Ovary (tissue), 9 donors: ENCODE data around the gene SCPEP1. TPM values are rescaled to one million over a fixed set of nuclear protein-coding genes. Genes with fewer than 3 reads are reported as not detected.

Experiments used
- DNase-seq, 5 donors: peaks; one replicate each; pipeline ENCODE4 v3.0.0-alpha.2; 2019 to 2020
- H3K27ac ChIP-seq, 2 donors: fragments of 200-600 bp; one replicate each; pipeline versions ENCODE4 v1.5.1 to v1.8.0; 2019 to 2022
- H3K27me3 ChIP-seq: fragments of 200-600 bp; one replicate; pipeline ENCODE4 v1.8.0; 2022
- H3K36me3 ChIP-seq: fragments of 200-600 bp; sonication (generic); one replicate; pipeline ENCODE4 v1.5.1; 2019
- H3K4me1 ChIP-seq: one replicate; pipeline ENCODE4 v1.8.1; 2013; ENCODE audit warnings: mild to moderate bottlenecking, moderate library complexity; ENCODE audit not compliant: insufficient read depth
- H3K4me3 ChIP-seq: fragments of 200-600 bp; sonication (generic); one replicate; pipeline ENCODE4 v1.5.1; 2017
- H3K9me3 ChIP-seq, 2 donors: fragments of 200-600 bp in 1 of 2; sonication (generic) in 1 of 2; one replicate each; pipeline versions ENCODE4 v1.5.1 to v1.8.1; 2013 to 2019; ENCODE audit warnings: mild to moderate bottlenecking in 1 of 2, moderate library complexity in 1 of 2
- EP300 ChIP-seq: sonication (generic); formaldehyde crosslinking; IDR thresholded peaks from one replicate; pipeline ENCODE4 v1.6.1; 2017; ENCODE audit warnings: antibody characterized with exemption
- POLR2A ChIP-seq: fragments of 450-650 bp; IDR thresholded peaks from one replicate; pipeline ENCODE4 v1.6.1; 2017; ENCODE audit warnings: antibody characterized with exemption, mild to moderate bottlenecking, moderate library complexity
- WGBS, 3 donors: extraction: QIAGEN DNeasy Blood & Tissue Kit in 1 of 3; methylation state at CpG; one replicate each; pipeline versions ENCODE4 v1.1.5 to v1.1.7; 2013 to 2017; 5-methylcytosine and 5-hydroxymethylcytosine counted together
- intact Hi-C, 4 donors: fragments of 100-400 bp; cut with DNase I; formaldehyde crosslinking; loops; one replicate each; pipeline versions ENCODE4 v1.11.0 to v1.15.1; 2022 to 2023
- polyA plus RNA-seq, 2 donors: library from polyadenylated mRNA; stranded (reverse); fragments of 200-250 nt in 1 of 2; fragments of 350-450 nt in 1 of 2; fragmentation: Illumina TruSeq in 1 of 2; extraction: RNeasy Lipid Tissue Mini Kit (QIAGEN cat#74804) in 1 of 2; gene quantifications; one replicate each; pipeline ENCODE4 v1.2.3, GENCODE V29; 2013 to 2014
- total RNA-seq, 7 donors: library from RNA; depleted of rRNA in 2 of 7; stranded (reverse); fragments of >200 nt in 2 of 7; fragmentation: NEBNext Ultra II Directional in 3 of 7; extraction: Animal tissue kit (Norgen Biotek cat#: 25700) in 3 of 7; gene quantifications; one replicate each; pipeline versions ENCODE4 v1.1.0 to v1.2.4, GENCODE V29; 2016 to 2023
- TF ChIP-seq, protein P1 (sequence below), 3 donors: fragments of 450-650 bp in 2 of 3; fragments of 200-600 bp in 1 of 3; IDR thresholded peaks; one replicate each; pipeline versions ENCODE4 v1.5.1 to v1.8.0; 2016 to 2022; ENCODE audit warnings: antibody characterized with exemption in 3 of 3, mild to moderate bottlenecking in 1 of 3
- donor health status: DM: no; HTN: no; CAD: no; lungs with moderate emphysema.
- donor health status: DM: no; HTN: no; CAD: no.
- donor health status: Bipolar disorder and iron deficiency.
- donor health status: DM: yes; HTN: yes; CAD: no.
- donor health status: DM: no; HTN: no; CAD: no.
- donor health status: DM: yes; HTN: yes; CAD: no.

SCPEP1 gene
- total and polyA plus RNA-seq, 9 donors: 36.5 to 180 (median 58.7) TPM

DNA sequence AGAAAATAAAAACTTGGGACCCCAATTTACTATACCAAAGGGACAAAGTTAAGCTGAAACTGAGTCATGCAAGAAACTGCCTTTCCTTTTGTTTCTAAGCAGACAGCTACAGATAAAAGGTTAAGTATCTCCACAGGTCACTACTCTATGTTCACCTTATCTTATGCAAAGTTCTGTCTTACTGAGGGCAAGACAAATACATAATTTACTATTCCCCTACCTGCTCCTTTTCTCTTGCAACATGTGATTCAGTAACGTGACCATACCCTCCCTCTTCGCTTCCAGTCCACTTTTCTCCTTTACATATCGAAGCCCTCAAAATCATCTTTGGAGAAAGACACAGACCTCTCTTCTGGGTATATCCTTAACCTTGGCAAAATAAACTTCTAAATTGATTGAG, 42.3 kb downstream of the SCPEP1 start:
- TF ChIP-seq EP300 (no peak), POLR2A (no peak)
- TF ChIP-seq, protein P1, sequence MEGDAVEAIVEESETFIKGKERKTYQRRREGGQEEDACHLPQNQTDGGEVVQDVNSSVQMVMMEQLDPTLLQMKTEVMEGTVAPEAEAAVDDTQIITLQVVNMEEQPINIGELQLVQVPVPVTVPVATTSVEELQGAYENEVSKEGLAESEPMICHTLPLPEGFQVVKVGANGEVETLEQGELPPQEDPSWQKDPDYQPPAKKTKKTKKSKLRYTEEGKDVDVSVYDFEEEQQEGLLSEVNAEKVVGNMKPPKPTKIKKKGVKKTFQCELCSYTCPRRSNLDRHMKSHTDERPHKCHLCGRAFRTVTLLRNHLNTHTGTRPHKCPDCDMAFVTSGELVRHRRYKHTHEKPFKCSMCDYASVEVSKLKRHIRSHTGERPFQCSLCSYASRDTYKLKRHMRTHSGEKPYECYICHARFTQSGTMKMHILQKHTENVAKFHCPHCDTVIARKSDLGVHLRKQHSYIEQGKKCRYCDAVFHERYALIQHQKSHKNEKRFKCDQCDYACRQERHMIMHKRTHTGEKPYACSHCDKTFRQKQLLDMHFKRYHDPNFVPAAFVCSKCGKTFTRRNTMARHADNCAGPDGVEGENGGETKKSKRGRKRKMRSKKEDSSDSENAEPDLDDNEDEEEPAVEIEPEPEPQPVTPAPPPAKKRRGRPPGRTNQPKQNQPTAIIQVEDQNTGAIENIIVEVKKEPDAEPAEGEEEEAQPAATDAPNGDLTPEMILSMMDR (IDR thresholded peaks at IDR 0.05): no peak

DNA sequence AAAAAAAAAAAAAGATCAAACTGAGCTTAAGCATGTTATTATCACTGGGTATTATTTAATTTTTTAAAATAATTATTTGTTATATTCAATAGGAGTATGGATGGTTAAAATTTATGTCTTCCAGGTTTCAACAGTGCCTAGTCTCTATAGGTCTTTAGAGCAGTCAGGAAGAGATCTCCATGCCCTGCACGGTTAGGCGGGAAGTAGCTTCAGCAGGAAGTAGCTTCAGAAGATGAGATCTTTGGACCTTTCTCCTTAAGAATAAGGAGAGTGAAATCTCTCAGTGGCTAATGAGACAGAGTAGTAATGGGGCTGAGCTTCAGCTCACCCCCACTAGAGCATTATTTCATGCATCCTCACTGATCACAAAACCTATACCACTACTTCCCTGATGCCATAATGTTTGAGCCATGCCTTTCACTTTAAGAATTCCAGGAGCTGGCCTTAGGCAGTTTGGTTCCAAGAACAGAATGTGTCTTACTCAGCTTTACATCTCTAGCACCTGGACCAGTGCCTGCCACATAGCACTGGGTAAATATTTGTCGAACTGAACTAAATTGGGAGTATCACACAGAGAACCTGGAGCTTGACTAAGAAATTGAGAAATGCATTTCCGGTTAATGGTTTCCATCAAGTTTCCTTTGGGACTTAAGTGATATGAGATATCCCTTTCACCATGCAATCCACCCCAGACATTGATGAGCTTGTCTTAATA, 43.5 kb downstream of the SCPEP1 start:
- no peak for DNase-seq
- Histone ChIP-seq H3K4me3 (no peak overlapping the region), H3K4me1 (no peaks in the 10 kb centered on the region), H3K27ac (no peak overlapping the region), H3K36me3 (no peaks in the 10 kb centered on the region), H3K9me3 (no peaks in the 10 kb centered on the region), H3K27me3 (no peaks in the 10 kb centered on the region)
- TF ChIP-seq, protein P1 (IDR thresholded peaks at IDR 0.05): no peak
- TF ChIP-seq POLR2A (no peak), EP300 (no peak)
- WGBS, 3 donors: 71 to 76% (median 76%) methylated on average over 4 of the region's 4 CpGs
- intact Hi-C loops: no loop called here

More for the DNA sequence above, 42.3 kb downstream of the SCPEP1 start:
- 76 to 78% (median 77%) methylated on average over 3 of the region's 3 CpGs for WGBS, 3 donors
- no peak overlapping the region for H3K4me3 ChIP-seq
- no peaks in the 10 kb centered on the region for H3K27me3 ChIP-seq
- H3K36me3 ChIP-seq: no peaks in the 10 kb centered on the region
- H3K4me1 ChIP-seq: no peaks in the 10 kb centered on the region
- no peak for DNase-seq
- H3K9me3 ChIP-seq: no peaks in the 10 kb centered on the region
- H3K27ac ChIP-seq: no peak overlapping the region
- intact Hi-C loops: no loop called here

DNA sequence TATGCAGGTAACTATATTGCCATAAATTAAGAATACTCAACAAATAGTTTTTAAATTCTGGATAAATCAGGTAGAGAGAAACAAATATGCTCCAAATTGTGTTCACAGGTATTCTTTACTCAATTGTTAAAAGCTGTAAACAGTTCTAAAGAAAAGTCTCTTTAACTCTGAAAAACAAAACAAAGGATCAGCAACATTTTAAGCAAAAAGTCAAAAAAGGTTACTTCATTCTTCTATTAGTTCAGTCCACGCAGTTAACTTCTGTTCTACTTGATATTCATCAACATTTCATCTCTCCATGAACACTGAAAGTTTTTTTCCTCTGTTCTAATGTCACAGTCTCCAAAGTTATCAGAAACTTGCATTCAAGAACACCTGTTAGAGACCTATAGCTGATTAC, 47.9 kb downstream of the SCPEP1 start:
- H3K36me3 ChIP-seq: no peaks in the 10 kb centered on the region
- DNase-seq: no peak
- intact Hi-C loops: no loop called here
- H3K4me3 ChIP-seq: no peak overlapping the region
- TF ChIP-seq, protein P1 (IDR thresholded peaks at IDR 0.05): no peak
- TF ChIP-seq EP300 (no peak), POLR2A (no peak)
- H3K9me3 ChIP-seq: no peaks in the 10 kb centered on the region
- 60 to 80% (median 74%) methylated on average over 1 of the region's 1 CpG for whole genome bisulfite sequencing, 3 donors
- no peaks in the 10 kb centered on the region for H3K27me3 ChIP-seq
- no peak overlapping the region for H3K27ac ChIP-seq
- H3K4me1 ChIP-seq: no peaks in the 10 kb centered on the region

DNA sequence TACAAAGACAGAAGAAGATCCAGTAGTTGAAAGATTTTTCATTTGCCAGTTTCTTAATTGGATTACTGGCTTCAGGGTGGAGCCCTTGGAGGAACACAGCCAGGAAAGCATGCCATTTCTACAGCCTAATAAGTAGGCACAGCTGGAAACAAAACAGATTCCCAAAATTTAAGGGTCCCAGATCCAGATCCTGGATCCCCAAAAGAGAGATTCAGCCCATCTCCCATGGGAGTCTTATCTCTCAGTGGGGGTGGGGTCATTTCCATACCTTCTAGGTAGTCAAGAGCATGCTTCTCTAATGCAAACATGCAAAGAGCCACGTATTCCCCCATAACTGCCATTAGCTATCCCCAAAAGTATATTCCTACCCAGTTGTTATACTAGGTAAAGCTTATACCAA, 49.9 kb downstream of the SCPEP1 start:
- Histone ChIP-seq H3K27me3 (no peaks in the 10 kb centered on the region), H3K9me3 (no peaks in the 10 kb centered on the region), H3K36me3 (no peaks in the 10 kb centered on the region), H3K4me1 (no peaks in the 10 kb centered on the region), H3K4me3 (no peak overlapping the region), H3K27ac (no peak overlapping the region)
- intact Hi-C loops: no loop called here
- 80 to 100% (median 81%) methylated on average over 1 of the region's 1 CpG for WGBS, 3 donors
- no peak for DNase-seq
- TF ChIP-seq, protein P1 (IDR thresholded peaks at IDR 0.05): no peak
- TF ChIP-seq POLR2A: no peak
- no peak for TF ChIP-seq EP300
